HepG2 (cell line): ENCODE measurements around the gene C16orf90. TPM values are rescaled to one million over a fixed set of nuclear protein-coding genes. Genes with fewer than 3 reads are reported as not detected.

Experiments used
- AHDC1 ChIP-seq: sonication (generic); formaldehyde crosslinking; IDR thresholded peaks from 2 replicates; pipeline ENCODE4 v1.5.1; 2020; ENCODE audit warnings: mild to moderate bottlenecking, missing genetic modification reagents, borderline replicate concordance
- ATF7 ChIP-seq, 2 experiments: fragments of 450-650 bp in 1 of 2; sonication (generic) in 1 of 2; formaldehyde crosslinking in 1 of 2; IDR thresholded peaks; 2 replicates each; pipeline versions ENCODE4 v1.4.0 to v1.6.1; 2016 to 2020; ENCODE audit warnings: antibody characterized with exemption in 1 of 2, mild to moderate bottlenecking in 1 of 2, missing genetic modification reagents in 1 of 2
- CBX2 ChIP-seq, 2 experiments: fragments of 200-600 bp in 1 of 2; sonication (generic); formaldehyde crosslinking in 1 of 2; IDR thresholded peaks; 2 replicates each; pipeline versions ENCODE4 v1.7.0 to v1.8.1; 2018 to 2022; ENCODE audit warnings: low read depth in 2 of 2, low read length in 1 of 2, mild to moderate bottlenecking in 1 of 2, missing genetic modification reagents in 1 of 2
- DR1 ChIP-seq: sonication (generic); formaldehyde crosslinking; IDR thresholded peaks from 2 replicates; pipeline ENCODE4 v1.8.0; 2021; ENCODE audit warnings: mild to moderate bottlenecking, missing genetic modification reagents, inconsistent platforms
- ELF1 ChIP-seq: sonication (generic); formaldehyde crosslinking; IDR thresholded peaks from 2 replicates; pipeline ENCODE4 v1.4.0; 2020; ENCODE audit warnings: missing genetic modification reagents
- NFATC3 ChIP-seq: sonication (generic); formaldehyde crosslinking; IDR thresholded peaks from 2 replicates; pipeline ENCODE4 v1.5.1; 2020; ENCODE audit warnings: mild to moderate bottlenecking, missing genetic modification reagents
- PATZ1 ChIP-seq: sonication (generic); formaldehyde crosslinking; IDR thresholded peaks from 2 replicates; pipeline ENCODE4 v1.4.0; 2020; ENCODE audit warnings: missing genetic modification reagents
- THAP9 ChIP-seq: sonication (generic); formaldehyde crosslinking; IDR thresholded peaks from 2 replicates; pipeline ENCODE4; 2020; ENCODE audit warnings: missing genetic modification reagents, mild to moderate bottlenecking, borderline replicate concordance
- ZBTB1 ChIP-seq: sonication (generic); formaldehyde crosslinking; IDR thresholded peaks from 2 replicates; pipeline ENCODE4 v1.4.0; 2020; ENCODE audit warnings: missing genetic modification reagents, borderline replicate concordance
- ZNF326 ChIP-seq: sonication (generic); formaldehyde crosslinking; IDR thresholded peaks from 2 replicates; pipeline ENCODE4 v1.4.0; 2020; ENCODE audit warnings: missing genetic modification reagents, borderline replicate concordance
- ZNF414 ChIP-seq: sonication (generic); formaldehyde crosslinking; IDR thresholded peaks from 2 replicates; pipeline ENCODE4 v1.5.0; 2020; ENCODE audit warnings: missing genetic modification reagents
- ZNF501 ChIP-seq: sonication (generic); formaldehyde crosslinking; IDR thresholded peaks from 2 replicates; pipeline ENCODE4 v1.5.1; 2020; ENCODE audit warnings: mild to moderate bottlenecking, moderate library complexity, missing genetic modification reagents
- ZNF543 ChIP-seq: sonication (generic); formaldehyde crosslinking; IDR thresholded peaks from 2 replicates; pipeline ENCODE4 v1.4.0; 2020; ENCODE audit warnings: mild to moderate bottlenecking, missing genetic modification reagents
- ZNF615 ChIP-seq: sonication (generic); formaldehyde crosslinking; IDR thresholded peaks from 2 replicates; pipeline ENCODE4 v1.5.0; 2020; ENCODE audit warnings: mild to moderate bottlenecking, missing genetic modification reagents, borderline replicate concordance
- ZSCAN31 ChIP-seq: sonication (generic); formaldehyde crosslinking; IDR thresholded peaks from 2 replicates; pipeline ENCODE4 v1.5.0; 2020; ENCODE audit warnings: low read depth, mild to moderate bottlenecking, missing genetic modification reagents
- polyA plus RNA-seq, 8 experiments: library from polyadenylated mRNA; depleted of rRNA in 3 of 8; stranded (reverse) in 7 of 8; unstranded in 1 of 8; fragments of >200 nt; fragmentation: Illumina TruSeq in 4 of 8; extraction: Trizol in 4 of 8; gene quantifications; 2 replicates each; pipeline versions ENCODE4 v1.2.1 to v1.2.3, GENCODE V29; 2011 to 2016; ENCODE audit warnings: low read depth in 4 of 8, missing spikeins in 1 of 8, mixed read lengths in 1 of 8; ENCODE audit not compliant: insufficient read depth in 1 of 8
- total RNA-seq, 5 experiments: library from RNA; depleted of rRNA; stranded (reverse); fragments of >200 nt; fragmentation: Illumina TruSeq; extraction: Trizol; gene quantifications; 2 replicates each; pipeline ENCODE4 v1.2.3, GENCODE V29; 2016; ENCODE audit warnings: low read depth in 1 of 5

C16orf90 gene
- total and polyA plus RNA-seq, 2 of the 13 experiments (the other 11 are each of a cell fraction or from before 2014, with no cell fraction given), result not detected

GRCh38 chr16:3480901-3481695 lies 14.2 kb downstream of the C16orf90 start (continued):
- TF ChIP-seq ZNF414 (CRISPR knock-in tag) (no peak), AHDC1 (CRISPR knock-in tag) (no peak), ATF7 (IDR thresholded peaks at IDR 0.05) (no peak), ATF7 (CRISPR knock-in tag; IDR thresholded peaks at IDR 0.05) (no peak), ZNF615 (CRISPR knock-in tag) (no peak), ZNF543 (CRISPR knock-in tag) (no peak), NFATC3 (CRISPR knock-in tag) (no peak), ZNF501 (CRISPR knock-in tag) (peak; percentile 27; the same call in 1 of the 2 replicates), ZSCAN31 (CRISPR knock-in tag) (no peak), PATZ1 (peak; percentile 30; the same call in 1 of the 2 replicates), ZNF326 (CRISPR knock-in tag) (no peak), ELF1 (CRISPR knock-in tag) (no peak), ZBTB1 (CRISPR knock-in tag) (no peak), CBX2 (IDR thresholded peaks at IDR 0.05; ENCODE audit: low read depth, low read length) (no peak), CBX2 (CRISPR knock-in tag; IDR thresholded peaks at IDR 0.05; ENCODE audit: low read depth) (no peak), THAP9 (no peak), DR1 (CRISPR knock-in tag) (no peak)
